Heart right ventricle (tissue), 16 donors: Measurements from ENCODE around the gene POP5. TPM values are rescaled to one million over a fixed set of nuclear protein-coding genes. Genes with fewer than 3 reads are reported as not detected.
A peak's percentile ranks its signal among the peaks of the same experiment; 100 is the strongest.

Source experiments
- ATAC-seq, 8 donors: fragments of 200-7000 bp; cut with Tn5 transposase; one replicate each; pipeline ENCODE4 v1.9.1; 2020; ENCODE audit warnings: mild to moderate bottlenecking in 8 of 8, moderate library complexity in 8 of 8, moderate number of reproducible peaks in 1 of 8
- DNase-seq, 2 donors: peaks; one replicate each; pipeline ENCODE4 v3.0.0-alpha.2; 2020
- H3K27ac ChIP-seq, 10 donors: fragments of 200-600 bp; sonication (generic) in 2 of 10; one replicate each; pipeline versions ENCODE4 v1.5.0 to v1.8.0; 2020 to 2022; ENCODE audit warnings: mild to moderate bottlenecking in 3 of 10
- H3K27me3 ChIP-seq, 7 donors: fragments of 200-600 bp; one replicate each; pipeline ENCODE4 v1.8.0; 2021 to 2022; ENCODE audit warnings: mild to moderate bottlenecking in 2 of 7
- H3K36me3 ChIP-seq, 9 donors: fragments of 200-600 bp; sonication (generic) in 1 of 9; one replicate each; pipeline versions ENCODE4 v1.5.0 to v1.8.0; 2020 to 2022; ENCODE audit warnings: mild to moderate bottlenecking in 2 of 9
- H3K4me1 ChIP-seq, 9 donors: fragments of 200-600 bp; sonication (generic) in 1 of 9; one replicate each; pipeline versions ENCODE4 v1.5.0 to v1.8.0; 2020 to 2022; ENCODE audit warnings: mild to moderate bottlenecking in 4 of 9
- H3K4me3 ChIP-seq, 10 donors: fragments of 200-600 bp; sonication (generic) in 2 of 10; one replicate each; pipeline versions ENCODE4 v1.5.0 to v1.8.0; 2020 to 2022; ENCODE audit warnings: mild to moderate bottlenecking in 7 of 10, moderate library complexity in 2 of 10
- H3K9me3 ChIP-seq, 11 donors: fragments of 200-600 bp in 10 of 11; sonication (generic) in 2 of 11; one replicate each; pipeline versions ENCODE4 v1.5.0 to v1.8.0; 2013 to 2022; ENCODE audit warnings: mild to moderate bottlenecking in 2 of 11, control low read depth in 1 of 11, moderate library complexity in 1 of 11
- CTCF ChIP-seq, 9 donors: fragments of 200-600 bp; sonication (generic) in 2 of 9; IDR thresholded peaks; one replicate each; pipeline versions ENCODE4 v1.5.0 to v1.8.0; 2021 to 2022; ENCODE audit warnings: antibody characterized with exemption in 9 of 9, mild to moderate bottlenecking in 5 of 9, moderate library complexity in 1 of 9
- WGBS, 2 donors: extraction: QIAGEN DNeasy Blood & Tissue Kit; methylation state at CpG; one replicate each; pipeline ENCODE4 v1.1.7; 2013; ENCODE audit warnings: inconsistent platforms in 1 of 2; 5-methylcytosine and 5-hydroxymethylcytosine counted together
- intact Hi-C, 10 donors: fragments of 100-400 bp; cut with DNase I; formaldehyde crosslinking; loops; one replicate each; pipeline versions ENCODE4 v1.11.1 to v1.14.2; 2022
- long read RNA-seq, 3 donors: library from polyadenylated mRNA; unstranded; transcript quantifications; one replicate each; pipeline ENCODE4 v2.0.0, GENCODE V29; 2020 to 2021
- polyA plus RNA-seq, 2 donors: library from polyadenylated mRNA; stranded (reverse); fragments of 200-250 nt; gene quantifications; one replicate each; pipeline ENCODE4 v1.2.3, GENCODE V29; 2013
- total RNA-seq, 10 donors: library from RNA; stranded (reverse); fragmentation: NEBNext Ultra II Directional in 3 of 10; extraction: Animal tissue kit (Norgen Biotek cat#: 25700) in 3 of 10; gene quantifications; one replicate each; pipeline versions ENCODE4 v1.2.1 to v1.2.4, GENCODE V29; 2021 to 2023
- donor health status: Arrhythmogenic right ventricular cardiomyopathy.
- donor health status: ischemic (EF 13 %, LVEDD 7.1; RV severe dilation, severe dysfunction).
- donor health status: healthy with polysubstance abuse.
- donor health status: DM: no; HTN: yes; CAD: no.
- donor health status: DM: no; HTN: no; CAD: no.
- donor health status: ischemic (EF 25% LVEDD 6.9; RV normal size, moderate dysfunction).
- donor health status: ischemic (EF 25% LVEDD 5.7; RV mildly dilated, moderate dysfunction).
- donor health status: healthy.
- donor health status: DM: yes; HTN: yes; CAD: no.
- donor health status: Ischemic cardiomyopathy.
- donor health status: ischemic (EF 35%, LVEDD 5.7; RV mildly dilated, moderate dysfunction).
- donor health status: nonischemic (EF 11% LVEDD 7.7; RV severe dilation, severe dysfunction).
- donor health status: DM: yes; HTN: yes; CAD: no.
- donor health status: PGD.
- donor health status: ischemic (EF 29% LVEDD 5.4; RV normal size, mild dysfunction).
- donor health status: nonischemic (EF 23%, LVEDD 6.1; RV moderate dilation, normal function).

Gene POP5
- total RNA-seq = 10 to 100 TPM; 21.1 to 49.9 (median 36.9) TPM
- polyA plus RNA-seq = 10 to 100 TPM; 31.7 to 59.6 TPM
- long read RNA-seq, donor 1, transcript POP5-208 (4 exons, 821 nt) = minor isoform, 8 of 37 reads
- long read RNA-seq, donor 1, transcript POP5-202 (5 exons, 801 nt) = major isoform, 18 of 37 reads
- long read RNA-seq, donor 1, partial matches to known transcripts = 1 of 37 reads
- long read RNA-seq, donor 1, other reads (novel, unspliced or antisense) = 5 of 37 reads
- long read RNA-seq, donor 2, transcript POP5-207 (1 exons, 578 nt) = minor isoform, 5 of 47 reads
- long read RNA-seq, donor 2, transcript POP5-202 (5 exons, 801 nt) = major isoform, 22 of 47 reads
- long read RNA-seq, donor 2, transcript POP5-208 (4 exons, 821 nt) = minor isoform, 10 of 47 reads
- long read RNA-seq, donor 2, partial matches to known transcripts = 2 of 47 reads
- long read RNA-seq, donor 2, other reads (novel, unspliced or antisense) = 5 of 47 reads
- long read RNA-seq, donor 3, partial matches to known transcripts = 0 of 2 reads
- long read RNA-seq, donor 3, other reads (novel, unspliced or antisense) = 0 of 2 reads

DNA sequence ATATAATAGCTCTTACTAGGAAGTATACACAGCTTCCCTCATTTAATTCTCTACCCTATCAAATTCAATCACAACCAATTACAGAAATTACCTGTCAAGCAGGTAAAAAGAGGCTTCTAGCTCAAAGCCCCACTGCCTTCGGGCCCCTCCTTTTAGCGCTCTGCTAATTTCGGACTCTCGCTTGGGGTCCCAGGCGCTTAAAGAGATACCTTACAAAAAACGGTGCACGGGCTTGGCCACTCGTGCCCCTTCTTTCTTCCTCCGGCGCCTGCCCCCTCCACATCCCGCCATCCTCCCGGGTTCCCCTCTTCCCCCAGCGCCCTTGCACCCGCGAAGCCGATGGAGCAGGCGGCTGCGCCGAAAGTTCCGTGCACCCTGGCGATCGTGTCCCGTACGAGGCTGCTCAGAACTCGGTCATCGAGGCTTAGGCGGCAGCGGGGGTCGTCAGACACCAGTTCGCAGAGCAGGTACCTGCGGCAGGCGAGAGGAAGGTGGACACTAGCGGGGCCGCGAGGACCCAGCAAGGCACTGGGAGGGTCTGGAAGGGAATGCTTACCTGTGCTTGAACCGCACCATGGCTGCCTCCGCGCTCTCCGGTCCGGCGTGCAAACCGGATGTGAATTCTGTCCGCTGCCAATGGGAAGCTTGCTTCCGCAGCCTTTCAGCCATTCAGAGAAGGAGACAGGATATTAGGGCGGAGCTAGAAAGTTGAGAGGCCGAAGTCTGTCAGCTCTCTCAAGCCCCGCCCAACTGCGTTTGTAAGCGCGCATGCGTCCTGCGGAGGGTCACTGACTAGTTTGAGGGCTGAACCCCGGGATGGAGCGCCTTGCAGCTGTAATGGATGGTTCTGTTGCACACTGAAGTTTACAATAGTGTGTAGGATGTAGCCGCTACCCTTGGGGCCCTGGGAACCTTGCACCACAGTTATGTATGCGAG, at the start of gene POP5:
Gene POP5, minus strand, starts transcription at position 616 of the 937 bp plus-strand sequence. Its CDS starts 40 bp downstream, at position 576.
- no peaks in the 10 kb centered on the region for H3K9me3 ChIP-seq
- peak within 1 kb of the TSS; percentile 65 to 97 (median 80) for H3K4me3 ChIP-seq
- ATAC-seq = peak; percentile 88 to 97 (median 96)
- H3K4me1 ChIP-seq = peaks cover 6 to 40% (median 27%) of the 10 kb centered on the region in 9 donors
- WGBS, 2 donors = 1% methylated on average over 56 of the region's 56 CpGs
- peak in 1 of 9 donors; percentile 4 for TF ChIP-seq CTCF (IDR thresholded peaks at IDR 0.05)
- H3K27ac ChIP-seq = peak within 1 kb of the TSS in 9 of 10 donors; percentile 43 to 86 (median 76)
- peak; percentile 96 to 97 for DNase-seq
- H3K27me3 ChIP-seq = peaks cover 0 to 22% (median 0%) of the 10 kb centered on the region in 7 donors
- intact Hi-C loops = loop anchor here in 7 of 10 donors (5.0 to 10.0 kb wide), 8 partner anchors 66 to 531 kb away; partner anchors contain the start of genes UNC119B (in 2 of the 7) and HNF1A (in 1 of the 7)
- peaks cover 0 to 44% (median 30%) of the 10 kb centered on the region in 9 donors for H3K36me3 ChIP-seq

GRCh38 chr12:120630104-120630892, 49.1 kb upstream of the POP5 start:
- no peak for TF ChIP-seq CTCF (IDR thresholded peaks at IDR 0.05)
- Histone ChIP-seq H3K4me3 (no peak overlapping the region), H3K36me3 (no peaks in the 10 kb centered on the region), H3K27me3 (peaks cover 0 to 11% (median 0%) of the 10 kb centered on the region in 7 donors), H3K4me1 (no peaks in the 10 kb centered on the region), H3K27ac (no peak overlapping the region), H3K9me3 (no peaks in the 10 kb centered on the region)
- intact Hi-C loops = loop anchor here in 1 of 10 donors (2.0 kb wide), 1 partner anchor 19 kb away; no protein-coding TSS in a partner anchor
- 79 to 81% methylated on average over 15 of the region's 15 CpGs for WGBS, 2 donors
- ATAC-seq (no peak), DNase-seq (no peak)

DNA sequence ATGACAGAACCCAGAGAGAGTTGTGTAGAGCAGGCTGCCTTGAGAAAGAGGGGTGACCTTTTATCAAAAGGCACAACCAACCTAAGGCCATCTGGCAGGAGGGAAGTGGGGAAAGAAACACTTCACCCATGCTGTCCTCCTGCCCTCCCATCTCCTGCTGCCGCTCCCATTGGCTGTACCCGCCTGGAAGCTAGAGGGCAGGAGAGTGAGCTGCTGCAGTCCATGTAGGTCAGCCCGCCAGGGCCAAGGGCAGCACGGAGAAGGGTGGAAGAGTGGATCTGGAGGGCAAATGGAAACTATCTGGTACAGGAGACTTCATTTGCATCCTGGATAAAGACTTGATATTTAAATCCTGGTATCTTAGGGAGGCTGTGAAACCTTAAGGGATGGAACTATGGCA, 47.7 kb upstream of the POP5 start:
- 34 to 48% methylated on average over 4 of the region's 4 CpGs for WGBS, 2 donors
- Histone ChIP-seq H3K27me3 (peaks cover 0 to 11% (median 0%) of the 10 kb centered on the region in 7 donors), H3K4me1 (no peaks in the 10 kb centered on the region), H3K36me3 (no peaks in the 10 kb centered on the region), H3K9me3 (no peaks in the 10 kb centered on the region), H3K4me3 (no peak overlapping the region), H3K27ac (no peak overlapping the region)
- peak in 6 of 9 donors; percentile 14 to 50 (median 37) for TF ChIP-seq CTCF (IDR thresholded peaks at IDR 0.05)
- DNase-seq (peak; percentile 13 to 23), ATAC-seq (peak in 7 of 8 donors; percentile 58 to 85 (median 75))
- intact Hi-C loops = no loop called here
